Measurements from ENCODE around the gene SFI1. TPM values are rescaled to one million over a fixed set of nuclear protein-coding genes. Genes with fewer than 3 reads are reported as not detected.
"Not testable (repeated sequence)": the region's sequence is repeated elsewhere in the genome, so short reads cannot be mapped to it uniquely, and the experiment has no call there.

The SFI1 gene
- polyA plus RNA-seq, 3 donors = 24.0 to 46.7 (median 26.7) TPM

DNA sequence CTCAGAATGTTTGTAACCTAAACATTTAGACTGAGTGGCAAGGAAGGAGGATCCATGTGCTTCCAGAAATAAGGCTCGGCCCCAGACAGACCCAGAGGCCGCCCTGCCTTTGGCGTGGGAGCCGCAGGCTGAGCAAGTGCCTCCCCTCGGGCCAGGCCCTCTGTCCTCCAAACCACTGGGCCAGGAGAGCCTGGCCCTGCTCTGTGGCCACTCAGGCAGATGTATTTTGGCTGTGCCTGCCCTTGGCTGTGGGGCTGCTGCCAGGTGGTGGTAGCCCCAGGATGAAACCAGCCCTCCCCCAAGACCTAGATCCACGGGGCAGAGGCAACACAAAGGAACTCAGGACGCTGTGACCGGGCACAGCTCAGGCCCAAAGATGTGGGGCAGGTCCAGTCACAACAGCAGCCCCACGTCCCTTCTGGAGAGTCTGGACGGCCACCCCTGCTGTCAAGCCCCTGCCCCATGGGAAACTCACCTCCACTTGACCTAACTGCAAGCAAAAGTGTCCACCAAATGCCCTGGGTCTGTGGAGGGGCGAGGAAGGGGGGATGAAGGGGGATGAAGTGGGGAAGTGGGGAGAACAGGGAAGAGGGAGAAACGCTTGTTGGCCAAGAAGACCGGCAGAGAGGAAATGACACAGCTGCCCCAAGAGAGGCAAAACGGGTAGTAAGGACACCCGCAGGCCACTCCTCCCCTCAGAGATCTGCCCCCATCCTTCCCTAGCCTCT lies 141.7 kb downstream of the SFI1 start:
- no peak for DNase-seq (ENCODE audit: extremely low read depth in 1 of 11, low read depth in 9 of 11, low spot score in 4 of 11)

DNA sequence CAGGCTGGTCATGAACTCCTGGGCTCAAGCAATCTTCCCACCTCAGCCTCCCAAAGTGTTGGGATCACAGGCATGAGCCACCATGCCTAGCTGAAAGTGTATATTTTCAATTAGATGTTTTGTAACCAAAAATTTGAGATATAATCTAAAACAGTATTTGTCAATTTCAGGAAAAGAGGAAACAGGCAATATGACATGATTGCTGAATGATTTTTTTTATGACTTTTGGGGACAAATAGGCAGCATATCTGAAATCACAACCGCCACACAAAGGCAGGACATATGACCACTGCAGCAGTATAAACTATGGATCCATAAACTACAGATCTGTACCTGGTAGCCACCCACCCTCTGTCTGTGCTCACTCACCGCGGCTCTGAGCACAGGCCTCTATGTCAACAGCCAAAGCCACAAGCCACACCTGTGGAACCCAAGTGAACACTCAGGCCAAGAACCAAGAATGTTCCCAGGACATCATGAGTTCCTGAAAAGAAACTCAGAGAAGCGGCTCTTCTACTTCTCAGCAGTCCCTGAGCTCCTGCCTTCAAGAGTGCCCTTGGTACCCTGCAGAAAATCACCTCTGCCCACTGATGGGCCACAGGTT lies 143.2 kb downstream of the SFI1 start:
- DNase-seq (ENCODE audit: extremely low read depth in 1 of 11, low read depth in 9 of 11, low spot score in 4 of 11) = no peak

DNA sequence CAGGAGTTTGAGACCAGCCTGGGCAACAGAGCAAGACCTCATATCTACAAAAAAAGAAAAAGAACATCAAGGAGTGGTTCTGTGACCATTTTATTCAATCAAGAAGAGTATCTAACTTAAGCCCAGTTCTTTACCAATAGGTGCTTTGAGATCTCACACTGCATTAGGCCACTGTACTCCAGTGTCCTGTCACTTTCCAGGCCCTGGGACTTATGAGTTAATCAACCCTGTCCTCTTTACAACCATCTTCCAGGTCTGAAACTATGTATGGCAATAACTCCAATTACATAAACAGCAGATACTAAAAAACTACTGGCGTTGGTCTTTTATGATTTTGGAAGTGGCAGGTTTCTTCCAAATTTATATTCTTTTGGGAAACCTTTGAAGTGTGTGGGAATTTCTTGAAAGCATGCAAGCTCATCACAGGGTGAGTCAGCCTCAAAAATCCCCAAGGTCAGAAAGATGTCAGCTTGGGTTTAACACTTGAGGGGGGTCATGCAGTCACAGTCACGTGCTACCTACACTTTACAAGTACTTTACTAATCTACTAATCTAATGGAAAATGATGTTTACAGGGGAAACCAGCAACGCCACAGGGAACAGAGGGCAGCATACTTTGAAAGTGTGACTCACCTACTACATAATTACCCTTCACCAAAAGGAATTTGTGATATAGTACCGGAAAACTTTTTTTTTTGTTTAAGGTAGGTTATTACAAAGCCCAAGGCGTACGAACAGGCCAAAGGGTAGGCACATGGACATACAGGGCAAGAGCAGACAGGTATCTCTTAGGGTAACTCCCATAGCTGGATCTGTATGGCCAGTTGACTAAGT lies 150.1 kb downstream of the SFI1 start:
- DNase-seq (ENCODE audit: extremely low read depth in 1 of 11, low read depth in 9 of 11, low spot score in 4 of 11) = no peak

DNA sequence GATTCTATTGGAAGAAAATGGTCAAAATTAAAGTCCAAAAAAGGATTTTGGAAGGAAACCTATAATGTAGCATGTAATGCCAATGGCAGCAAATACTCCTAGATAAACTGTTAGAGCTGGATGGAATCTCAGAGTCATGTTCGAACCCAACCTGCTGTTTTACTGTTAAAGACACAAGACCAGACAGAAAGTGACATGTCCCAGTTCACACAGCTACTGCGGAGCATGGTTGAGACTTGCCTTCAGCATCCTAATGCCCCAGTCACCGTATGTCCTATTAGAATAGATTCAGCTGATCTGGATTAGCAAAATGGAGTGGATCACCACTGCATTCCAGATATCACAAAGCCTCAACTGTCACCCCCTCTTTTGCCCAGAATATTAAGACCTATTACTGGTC lies 150.7 kb downstream of the SFI1 start:
- DNase-seq (ENCODE audit: extremely low read depth in 1 of 11, low read depth in 9 of 11, low spot score in 4 of 11) = no peak

DNA sequence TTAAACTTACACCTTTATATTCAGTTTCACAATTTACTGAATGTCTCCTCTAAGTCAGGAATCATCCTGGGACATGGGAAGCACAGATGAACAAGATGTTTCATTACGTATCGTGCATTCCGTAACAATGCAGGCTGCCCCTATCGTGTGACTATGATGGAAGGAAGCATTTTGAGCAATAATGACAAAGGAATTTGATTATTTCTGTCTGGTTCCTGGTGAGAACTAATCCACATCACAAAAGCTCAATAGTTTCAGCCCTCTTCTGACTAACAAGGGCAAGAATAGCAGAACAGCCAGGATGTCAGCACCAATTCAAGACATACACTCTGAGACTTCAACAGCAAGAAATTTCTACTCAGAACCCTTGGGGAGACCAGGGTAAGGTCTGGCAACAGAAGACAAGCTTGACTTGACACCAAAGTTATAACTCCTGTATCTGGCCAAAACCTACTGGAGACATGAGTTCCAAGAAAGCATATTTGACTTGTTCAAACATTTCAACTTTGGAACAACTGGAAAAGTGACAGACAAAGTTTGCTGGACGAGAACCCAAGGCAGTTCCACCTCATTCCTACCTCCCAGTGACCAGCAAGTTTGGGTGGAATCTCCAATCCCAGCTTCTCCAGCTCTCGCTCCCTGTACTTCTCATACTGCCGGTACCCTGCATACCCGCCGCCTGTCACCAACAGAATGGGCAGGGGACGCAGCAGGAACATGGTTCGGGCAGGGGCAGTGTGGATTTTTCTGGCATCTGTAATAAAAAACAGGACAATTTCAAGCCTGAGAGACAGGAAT lies 151.4 kb downstream of the SFI1 start:
- DNase-seq (ENCODE audit: extremely low read depth in 1 of 11, low read depth in 9 of 11, low spot score in 4 of 11) = no peak

DNA sequence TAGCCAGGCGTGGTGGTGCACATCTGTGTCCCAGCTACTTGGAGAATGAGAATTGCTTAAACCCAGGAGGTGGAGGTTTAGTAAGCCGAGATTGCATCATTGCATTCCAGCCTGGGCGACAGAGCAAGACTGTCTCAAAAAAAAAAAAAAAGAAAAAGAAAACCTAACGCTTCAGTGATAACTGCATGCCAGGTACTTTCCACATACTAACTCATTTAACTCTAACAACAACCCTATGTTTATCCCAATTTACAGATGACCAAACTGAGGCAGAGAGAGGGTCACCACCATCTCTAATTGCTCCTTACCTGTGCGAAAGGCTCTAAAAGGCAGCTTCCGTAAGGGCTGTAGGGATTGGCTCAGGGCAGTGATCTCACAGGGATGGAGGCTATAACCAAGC lies 154.1 kb downstream of the SFI1 start:
- DNase-seq (ENCODE audit: extremely low read depth in 1 of 11, low read depth in 9 of 11, low spot score in 4 of 11) = no peak

DNA sequence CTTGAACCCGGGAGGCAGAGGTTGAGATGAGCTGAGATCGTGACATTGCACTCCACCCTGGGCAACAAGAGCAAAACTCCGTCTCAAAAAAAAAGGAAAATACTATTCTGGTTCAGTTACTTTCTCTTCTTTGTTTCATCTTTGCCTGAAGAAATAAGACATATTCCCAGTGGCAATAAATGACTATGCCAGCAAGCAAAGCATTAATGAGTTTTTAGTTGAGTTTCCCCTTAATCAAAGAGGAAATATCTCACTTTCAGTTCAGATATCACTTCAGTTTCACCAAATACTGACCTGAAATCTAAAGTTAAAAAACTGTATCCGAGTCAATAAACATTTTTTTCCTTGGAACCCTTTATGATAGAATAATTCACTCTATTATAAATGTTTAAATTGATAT lies 155.3 kb downstream of the SFI1 start:
- no peak for DNase-seq (ENCODE audit: extremely low read depth in 1 of 11, low read depth in 9 of 11, low spot score in 4 of 11)

DNA sequence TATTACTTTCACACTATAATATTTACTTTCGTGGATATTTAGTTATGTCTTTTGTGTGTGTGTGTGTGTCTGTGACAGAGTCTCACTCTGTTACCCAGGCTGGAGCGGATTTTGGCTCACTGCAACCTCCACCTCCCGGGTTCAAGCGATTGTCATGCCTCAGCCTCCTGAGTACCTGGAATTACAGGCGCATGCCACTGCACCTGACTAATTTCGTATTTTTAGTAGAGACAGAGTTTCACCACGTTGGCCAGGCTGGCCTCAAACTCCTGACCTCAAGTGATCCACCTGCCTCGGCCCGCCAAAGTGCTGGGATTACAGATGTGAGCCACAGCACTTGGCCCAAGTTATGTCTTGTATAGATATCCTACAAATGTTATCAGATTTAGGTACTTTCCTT lies 155.8 kb downstream of the SFI1 start:
- DNase-seq (ENCODE audit: extremely low read depth in 1 of 11, low read depth in 9 of 11, low spot score in 4 of 11) = no peak

DNA sequence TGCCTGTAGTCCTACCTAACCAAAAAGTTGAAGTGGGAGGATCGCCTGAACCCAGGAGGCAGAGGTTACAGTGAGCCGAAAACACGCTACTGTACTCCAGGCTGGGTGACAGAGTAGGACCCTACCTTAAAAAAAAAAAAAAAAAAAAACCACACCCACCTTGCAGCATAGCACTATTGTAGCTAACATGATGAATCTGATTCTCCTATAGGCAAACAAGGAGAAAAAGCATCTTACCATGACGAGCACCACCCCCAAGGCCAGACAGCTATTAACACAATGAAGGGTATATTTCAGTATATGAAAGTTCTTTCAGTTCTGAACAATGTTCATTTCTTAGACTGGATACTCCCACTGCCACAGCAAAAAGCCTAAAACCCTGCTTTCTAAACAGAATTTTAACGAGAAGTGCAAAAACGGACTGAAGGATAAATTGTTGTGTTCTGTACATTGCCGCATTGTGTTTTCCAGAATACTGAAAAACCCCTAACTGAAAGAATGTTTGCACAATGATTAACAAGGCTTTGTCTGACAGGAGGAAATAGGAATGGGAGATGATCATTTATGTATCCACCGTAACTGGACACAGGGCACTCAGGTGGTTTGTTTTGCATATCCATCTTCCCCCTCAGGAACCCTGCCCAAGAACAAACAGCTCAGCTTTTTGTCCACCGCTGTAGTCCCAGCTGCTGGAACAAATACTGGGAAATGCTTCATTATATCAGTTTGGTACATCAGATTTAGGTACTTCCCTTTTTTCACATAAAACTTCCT lies 156.8 kb downstream of the SFI1 start:
- no peak for DNase-seq (ENCODE audit: extremely low read depth in 1 of 11, low read depth in 9 of 11, low spot score in 4 of 11)

DNA sequence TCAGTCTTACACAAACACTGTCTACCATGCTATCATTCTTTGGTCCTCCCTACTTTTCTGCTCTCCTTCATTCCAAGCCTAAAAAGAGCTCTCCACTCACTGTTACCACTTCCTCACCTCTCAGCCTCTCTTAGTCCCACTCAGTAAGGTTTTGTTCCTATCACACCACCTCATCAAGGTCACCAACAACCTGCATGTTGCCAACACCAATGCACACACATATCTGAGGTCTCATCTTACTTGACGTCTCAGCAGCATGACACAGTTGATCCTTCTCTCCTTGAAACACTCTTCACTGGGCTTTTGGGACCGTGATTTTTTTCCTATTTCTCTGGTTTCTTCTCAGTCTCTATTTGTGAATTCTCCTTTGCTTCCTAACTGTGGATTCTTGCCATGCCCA lies 157.6 kb downstream of the SFI1 start:
- no peak for DNase-seq (ENCODE audit: extremely low read depth in 1 of 11, low read depth in 9 of 11, low spot score in 4 of 11)

DNA sequence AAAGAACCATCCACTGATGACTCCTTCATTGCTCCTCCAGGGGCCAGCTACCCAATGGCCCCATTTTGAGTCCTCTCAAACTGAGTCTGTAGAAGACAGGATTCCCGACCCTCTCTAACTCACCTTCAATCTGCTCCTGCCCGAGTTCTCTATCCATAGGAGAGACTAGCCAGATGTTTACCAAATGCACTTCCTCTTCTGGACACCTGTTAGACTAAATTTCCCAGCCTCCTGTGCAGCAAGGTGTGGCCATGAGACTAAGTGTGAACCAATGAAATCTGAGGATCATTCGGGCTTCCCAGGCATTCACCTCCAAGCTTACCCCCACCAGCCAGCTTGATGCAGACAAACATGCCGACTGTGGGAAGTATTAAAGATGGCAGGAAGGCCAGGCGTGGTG lies 158.1 kb downstream of the SFI1 start:
- DNase-seq (ENCODE audit: extremely low read depth in 1 of 11, low read depth in 9 of 11, low spot score in 4 of 11) = no peak

DNA sequence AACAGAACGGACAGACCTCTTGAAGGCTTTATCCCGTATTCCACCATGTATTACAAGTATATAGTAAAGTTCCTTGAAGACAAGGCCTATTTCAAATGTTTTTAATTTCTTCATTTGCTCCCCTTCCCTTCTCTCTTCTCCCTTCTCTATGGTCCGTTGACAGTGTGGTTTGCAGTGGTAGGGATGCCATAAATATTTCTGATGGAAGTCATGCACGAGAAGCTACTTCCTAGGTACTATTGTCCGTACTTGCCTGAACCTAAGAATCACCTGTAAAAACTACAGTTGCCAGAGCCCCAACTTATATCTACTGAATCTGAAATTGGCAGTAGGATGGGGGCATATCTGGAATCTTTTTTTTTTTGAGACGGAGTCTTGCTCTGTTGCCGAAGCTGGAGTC lies 162.9 kb downstream of the SFI1 start:
- DNase-seq (ENCODE audit: extremely low read depth in 1 of 11, low read depth in 9 of 11, low spot score in 4 of 11) = no peak

DNA sequence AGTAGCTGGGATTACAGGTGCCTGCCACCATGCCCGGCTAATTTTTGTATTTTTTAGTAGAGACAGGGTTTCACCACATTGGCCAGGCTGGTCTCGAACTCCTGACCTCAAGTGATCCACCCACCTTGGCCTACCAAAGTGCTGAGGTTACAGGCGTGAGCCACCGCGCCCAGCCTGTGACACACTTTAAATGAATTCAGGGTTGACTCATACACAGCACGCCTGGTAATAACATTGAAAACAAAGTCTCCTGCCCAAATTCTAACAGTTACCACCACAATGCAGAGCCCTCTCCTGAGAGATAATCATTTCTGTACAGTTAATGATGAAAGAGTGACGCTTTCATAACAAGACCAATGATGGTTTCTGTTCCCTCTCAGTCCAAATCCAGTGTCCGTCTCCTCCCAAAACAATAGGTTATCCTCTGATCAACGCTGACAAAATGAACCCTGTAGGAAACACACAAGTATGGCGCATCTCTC lies 164.6 kb downstream of the SFI1 start:
- DNase-seq (ENCODE audit: extremely low read depth in 1 of 11, low read depth in 9 of 11, low spot score in 4 of 11) = not testable (repeated sequence)

DNA sequence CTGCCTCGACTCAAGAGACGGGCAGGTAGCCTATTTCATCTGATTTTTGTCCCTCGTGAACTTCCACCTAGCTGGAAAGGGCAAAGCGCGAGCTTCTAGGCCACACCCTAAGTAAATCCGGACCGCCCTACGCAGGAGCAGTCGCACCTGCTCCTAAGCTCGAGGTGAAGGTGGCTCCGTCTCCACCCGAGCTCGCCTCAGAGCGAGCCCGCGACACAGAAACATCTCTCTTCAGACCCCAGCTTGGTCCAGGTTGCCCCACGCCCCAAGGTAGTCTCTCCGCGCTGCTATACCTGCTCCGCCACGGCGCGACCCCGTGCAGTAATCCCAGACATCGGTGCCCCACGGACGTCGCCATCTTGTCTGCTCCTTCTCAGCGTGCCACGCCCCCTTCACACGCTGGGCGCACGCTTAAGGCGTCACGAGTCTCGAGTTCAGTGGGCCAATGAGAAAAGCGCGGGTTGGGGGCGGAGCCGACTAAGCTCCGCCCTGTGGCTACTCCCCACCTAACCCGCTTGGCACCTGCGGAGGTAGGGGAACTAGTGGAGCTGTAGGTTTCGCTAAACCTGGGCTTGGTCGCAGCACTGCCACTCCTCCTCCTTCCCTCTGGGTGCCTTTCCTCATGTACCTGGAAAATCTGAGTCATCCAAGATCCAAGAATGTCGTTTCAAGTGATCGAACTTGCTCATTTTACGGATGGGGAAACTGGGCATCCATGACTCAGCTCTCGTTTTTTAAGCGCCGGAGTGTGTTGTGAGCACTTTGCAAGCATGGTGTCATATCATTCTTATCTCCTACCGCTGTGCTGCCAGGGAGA lies 165.7 kb downstream of the SFI1 start, which contains the start of gene PISD:
TSS of gene PISD (minus strand) at position 365 of the 817 bp plus-strand sequence. CDS start at position 358, 7 bp downstream.
- DNase-seq (ENCODE audit: extremely low read depth in 1 of 11, low read depth in 9 of 11, low spot score in 4 of 11) = peak; percentile 90 to 99 (median 93)

DNA sequence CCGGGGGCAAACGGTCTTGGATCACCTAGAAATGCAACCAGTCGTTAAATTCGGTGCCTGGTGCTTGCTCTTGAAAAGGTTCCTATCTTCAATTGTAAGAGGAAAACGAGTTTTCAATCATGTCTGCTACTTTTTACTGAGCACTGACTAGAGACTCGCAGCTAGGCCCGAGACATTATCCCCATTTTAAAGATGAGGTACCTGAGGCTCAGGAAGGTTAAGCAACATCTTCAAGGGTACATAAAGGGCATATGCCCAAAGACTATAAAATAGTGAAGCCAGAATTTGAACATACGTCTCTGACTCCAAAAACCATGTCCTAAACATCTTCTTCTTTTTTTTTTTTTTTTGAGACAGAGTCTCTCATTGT lies 166.3 kb downstream of the SFI1 start:
- no peak for DNase-seq (ENCODE audit: extremely low read depth in 1 of 11, low read depth in 9 of 11, low spot score in 4 of 11)

Data from renal cortex interstitium (tissue), 11 donors.